WTC11 (cell line): ENCODE measurements around the gene SNHG17. TPM values are rescaled to one million over a fixed set of nuclear protein-coding genes. Genes with fewer than 3 reads are reported as not detected.

Source experiments
- ATAC-seq: fragments of 200-7000 bp; cut with Tn5 transposase; 2 replicates; pipeline ENCODE4 v1.10.0; 2021; ENCODE audit warnings: mild to moderate bottlenecking, moderate library complexity
- CTCF ChIA-PET: fragments of 300-600 bp; sonication (Branson Sonifier 250); formaldehyde crosslinking; loops from one replicate; lab custom pipeline; 2021; ENCODE audit warnings: antibody characterized with exemption; lab: Charles Lee
- POLR2A ChIA-PET: fragments of 350-600 bp; sonication (Branson Sonifier 250); formaldehyde crosslinking; loops from one replicate; lab custom pipeline; 2021; ENCODE audit warnings: antibody characterized with exemption; lab: Charles Lee
- DNase-seq: peaks from one replicate; pipeline ENCODE4 v3.0.0; 2021; ENCODE audit warnings: low spot score
- H3K27ac Mint-ChIP-seq: 2 replicates; pipeline ENCODE4 v1.8.0; 2021; ENCODE audit warnings: mixed read lengths
- H3K27me3 Mint-ChIP-seq: 2 replicates; pipeline ENCODE4 v1.8.0; 2021; ENCODE audit warnings: low read depth, mild to moderate bottlenecking, moderate library complexity, mixed read lengths
- H3K36me3 Mint-ChIP-seq: 2 replicates; pipeline ENCODE4 v1.8.0; 2021; ENCODE audit warnings: mixed read lengths
- H3K4me1 Mint-ChIP-seq: 2 replicates; pipeline ENCODE4 v1.8.0; 2022; ENCODE audit warnings: mixed read lengths
- H3K4me3 Mint-ChIP-seq: 2 replicates; pipeline ENCODE4 v1.8.0; 2021; ENCODE audit warnings: mild to moderate bottlenecking, moderate library complexity, mixed read lengths
- H3K9me3 Mint-ChIP-seq: 2 replicates; pipeline ENCODE4 v1.8.0; 2021; ENCODE audit warnings: mixed read lengths
- CBFB ChIP-seq: sonication (generic); formaldehyde crosslinking; IDR thresholded peaks from 2 replicates; pipeline ENCODE4 v1.8.1; 2022; ENCODE audit warnings: mild to moderate bottlenecking, low read depth, missing genetic modification reagents
- CREB1 ChIP-seq: sonication (generic); formaldehyde crosslinking; IDR thresholded peaks from 2 replicates; pipeline ENCODE4 v1.8.0; 2023; ENCODE audit warnings: mild to moderate bottlenecking, missing genetic modification reagents
- CREM ChIP-seq: sonication (generic); formaldehyde crosslinking; IDR thresholded peaks from 2 replicates; pipeline ENCODE4 v1.8.1; 2022; ENCODE audit warnings: mild to moderate bottlenecking, missing genetic modification reagents, moderate library complexity
- ELF4 ChIP-seq: sonication (generic); formaldehyde crosslinking; IDR thresholded peaks from 2 replicates; pipeline ENCODE4 v1.8.1; 2022; ENCODE audit warnings: low read depth, mild to moderate bottlenecking, moderate library complexity, missing genetic modification reagents
- EMX1 ChIP-seq: fragments of 250-450 bp; sonication (Bioruptor Pico); IDR thresholded peaks from 2 replicates; pipeline ENCODE4 v1.8.0; 2021; ENCODE audit warnings: mild to moderate bottlenecking
- FOXK1 ChIP-seq: sonication (generic); formaldehyde crosslinking; IDR thresholded peaks from 2 replicates; pipeline ENCODE4 v1.8.0; 2022; ENCODE audit warnings: mild to moderate bottlenecking, moderate library complexity, missing genetic modification reagents
- GABPB1 ChIP-seq: sonication (generic); formaldehyde crosslinking; IDR thresholded peaks from 2 replicates; pipeline ENCODE4 v1.8.1; 2023; ENCODE audit warnings: mild to moderate bottlenecking, missing genetic modification reagents
- GRHL2 ChIP-seq: fragments of 250-450 bp; sonication (Bioruptor Pico); IDR thresholded peaks from 2 replicates; pipeline ENCODE4 v1.8.0; 2022; ENCODE audit warnings: mild to moderate bottlenecking, moderate library complexity; ENCODE audit not compliant: insufficient replicate concordance, severe bottlenecking
- HMGA2 ChIP-seq: fragments of 250-450 bp; sonication (Bioruptor Pico); IDR thresholded peaks from 2 replicates; pipeline ENCODE4 v1.4.0; 2021; ENCODE audit warnings: mild to moderate bottlenecking, moderate library complexity
- NFATC4 ChIP-seq: fragments of 250-450 bp; sonication (Bioruptor Pico); IDR thresholded peaks from 2 replicates; pipeline ENCODE4 v1.9.0; 2021; ENCODE audit warnings: mild to moderate bottlenecking
- NR2C2 ChIP-seq: sonication (generic); formaldehyde crosslinking; IDR thresholded peaks from 2 replicates; pipeline ENCODE4 v1.8.0; 2022; ENCODE audit warnings: mild to moderate bottlenecking, missing genetic modification reagents
- OVOL2 ChIP-seq: fragments of 250-450 bp; sonication (Bioruptor Pico); IDR thresholded peaks from 2 replicates; pipeline ENCODE4 v1.9.0; 2021; ENCODE audit warnings: mild to moderate bottlenecking, borderline replicate concordance
- ZNF121 ChIP-seq: sonication (generic); formaldehyde crosslinking; IDR thresholded peaks from 2 replicates; pipeline ENCODE4 v1.8.0; 2023; ENCODE audit warnings: missing genetic modification reagents
- ZNF263 ChIP-seq: sonication (generic); formaldehyde crosslinking; IDR thresholded peaks from 2 replicates; pipeline ENCODE4 v1.8.1; 2022; ENCODE audit warnings: low read depth, mild to moderate bottlenecking, moderate library complexity, missing genetic modification reagents
- ZNF416 ChIP-seq: fragments of 250-450 bp; sonication (Bioruptor Pico); IDR thresholded peaks from 2 replicates; pipeline ENCODE4 v1.9.0; 2021; ENCODE audit warnings: mild to moderate bottlenecking, inconsistent platforms
- ZNF423 ChIP-seq: fragments of 250-450 bp; sonication (Bioruptor Pico); IDR thresholded peaks from 2 replicates; pipeline ENCODE4 v2.1.2; 2022; ENCODE audit warnings: mild to moderate bottlenecking, moderate library complexity
- ZNF671 ChIP-seq: fragments of 250-450 bp; sonication (Bioruptor Pico); IDR thresholded peaks from 2 replicates; pipeline ENCODE4 v1.8.0; 2021; ENCODE audit warnings: mild to moderate bottlenecking
- total RNA-seq: library from RNA; stranded (reverse); gene quantifications from 3 replicates; pipeline ENCODE4 v1.2.3, GENCODE V29; 2021
- TF ChIP-seq, protein P1 (sequence below): sonication (generic); formaldehyde crosslinking; IDR thresholded peaks from 2 replicates; pipeline ENCODE4 v1.8.0; 2022; ENCODE audit warnings: mild to moderate bottlenecking, missing genetic modification reagents
- TF ChIP-seq, protein P2 (sequence below): sonication (generic); formaldehyde crosslinking; IDR thresholded peaks from 2 replicates; pipeline ENCODE4 v1.8.0; 2023; ENCODE audit warnings: mild to moderate bottlenecking, missing genetic modification reagents
- TF ChIP-seq, protein P3 (sequence below): sonication (generic); formaldehyde crosslinking; IDR thresholded peaks from 2 replicates; pipeline ENCODE4 v1.8.1; 2022; ENCODE audit warnings: mild to moderate bottlenecking, missing genetic modification reagents, moderate library complexity, borderline replicate concordance
- TF ChIP-seq, protein P4 (sequence below): fragments of 200-600 bp; IDR thresholded peaks from 2 replicates; pipeline ENCODE4 v1.8.0; 2022; ENCODE audit warnings: antibody characterized with exemption
- TF ChIP-seq, protein P5 (sequence below): sonication (generic); formaldehyde crosslinking; IDR thresholded peaks from 2 replicates; pipeline ENCODE4 v1.8.0; 2023; ENCODE audit warnings: missing genetic modification reagents
- TF ChIP-seq, protein P6 (sequence below): sonication (generic); formaldehyde crosslinking; IDR thresholded peaks from 2 replicates; pipeline ENCODE4 v1.8.1; 2023; ENCODE audit warnings: mild to moderate bottlenecking, missing genetic modification reagents, moderate library complexity
- TF ChIP-seq, protein P7 (sequence below): sonication (generic); formaldehyde crosslinking; IDR thresholded peaks from 2 replicates; pipeline ENCODE4 v1.8.1; 2023; ENCODE audit warnings: mild to moderate bottlenecking, missing genetic modification reagents, moderate library complexity

SNHG17 gene
- total RNA-seq, 1 experiment from 2014 or later: 71.6 TPM

DNA sequence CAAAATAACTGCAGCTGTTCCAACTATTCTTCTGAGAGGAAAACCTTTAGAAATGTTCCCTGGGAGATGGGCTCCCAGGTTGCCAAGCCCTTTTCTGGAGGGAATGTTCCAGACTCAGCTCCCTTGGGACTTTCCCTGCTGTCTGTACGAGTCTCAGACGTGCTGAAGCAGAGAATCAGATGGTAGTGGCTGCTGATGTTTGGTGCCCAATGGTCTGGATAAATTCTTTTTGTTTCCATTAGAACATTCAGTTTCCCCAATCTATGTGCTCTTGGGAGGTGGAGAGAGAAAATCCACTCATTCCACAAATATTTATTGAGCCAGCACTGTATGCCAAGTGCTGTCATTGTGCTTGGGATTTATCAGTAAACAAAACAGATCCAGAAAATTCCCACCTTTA, 40.0 kb downstream of the SNHG17 start:
- Mint-ChIP-seq H3K9me3 (peaks cover 7% of the 10 kb centered on the region), H3K27ac (no peak overlapping the region), H3K4me1 (no peaks in the 10 kb centered on the region), H3K4me3 (no peak overlapping the region), H3K27me3 (no peaks in the 10 kb centered on the region)
- ATAC-seq: no peak
- no peak for TF ChIP-seq ZNF671 (CRISPR knock-in tag)
- no peak for TF ChIP-seq ZNF121 (CRISPR knock-in tag)
- no peak for TF ChIP-seq ELF4 (CRISPR knock-in tag)
- no peak for TF ChIP-seq CREB1 (CRISPR knock-in tag)
- TF ChIP-seq, protein P1, sequence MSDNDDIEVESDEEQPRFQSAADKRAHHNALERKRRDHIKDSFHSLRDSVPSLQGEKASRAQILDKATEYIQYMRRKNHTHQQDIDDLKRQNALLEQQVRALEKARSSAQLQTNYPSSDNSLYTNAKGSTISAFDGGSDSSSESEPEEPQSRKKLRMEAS (CRISPR knock-in tag): no peak
- TF ChIP-seq, protein P2, sequence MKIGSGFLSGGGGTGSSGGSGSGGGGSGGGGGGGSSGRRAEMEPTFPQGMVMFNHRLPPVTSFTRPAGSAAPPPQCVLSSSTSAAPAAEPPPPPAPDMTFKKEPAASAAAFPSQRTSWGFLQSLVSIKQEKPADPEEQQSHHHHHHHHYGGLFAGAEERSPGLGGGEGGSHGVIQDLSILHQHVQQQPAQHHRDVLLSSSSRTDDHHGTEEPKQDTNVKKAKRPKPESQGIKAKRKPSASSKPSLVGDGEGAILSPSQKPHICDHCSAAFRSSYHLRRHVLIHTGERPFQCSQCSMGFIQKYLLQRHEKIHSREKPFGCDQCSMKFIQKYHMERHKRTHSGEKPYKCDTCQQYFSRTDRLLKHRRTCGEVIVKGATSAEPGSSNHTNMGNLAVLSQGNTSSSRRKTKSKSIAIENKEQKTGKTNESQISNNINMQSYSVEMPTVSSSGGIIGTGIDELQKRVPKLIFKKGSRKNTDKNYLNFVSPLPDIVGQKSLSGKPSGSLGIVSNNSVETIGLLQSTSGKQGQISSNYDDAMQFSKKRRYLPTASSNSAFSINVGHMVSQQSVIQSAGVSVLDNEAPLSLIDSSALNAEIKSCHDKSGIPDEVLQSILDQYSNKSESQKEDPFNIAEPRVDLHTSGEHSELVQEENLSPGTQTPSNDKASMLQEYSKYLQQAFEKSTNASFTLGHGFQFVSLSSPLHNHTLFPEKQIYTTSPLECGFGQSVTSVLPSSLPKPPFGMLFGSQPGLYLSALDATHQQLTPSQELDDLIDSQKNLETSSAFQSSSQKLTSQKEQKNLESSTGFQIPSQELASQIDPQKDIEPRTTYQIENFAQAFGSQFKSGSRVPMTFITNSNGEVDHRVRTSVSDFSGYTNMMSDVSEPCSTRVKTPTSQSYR (CRISPR knock-in tag): no peak
- no peak for TF ChIP-seq NR2C2
- no peak for TF ChIP-seq ZNF263
- TF ChIP-seq, protein P3, sequence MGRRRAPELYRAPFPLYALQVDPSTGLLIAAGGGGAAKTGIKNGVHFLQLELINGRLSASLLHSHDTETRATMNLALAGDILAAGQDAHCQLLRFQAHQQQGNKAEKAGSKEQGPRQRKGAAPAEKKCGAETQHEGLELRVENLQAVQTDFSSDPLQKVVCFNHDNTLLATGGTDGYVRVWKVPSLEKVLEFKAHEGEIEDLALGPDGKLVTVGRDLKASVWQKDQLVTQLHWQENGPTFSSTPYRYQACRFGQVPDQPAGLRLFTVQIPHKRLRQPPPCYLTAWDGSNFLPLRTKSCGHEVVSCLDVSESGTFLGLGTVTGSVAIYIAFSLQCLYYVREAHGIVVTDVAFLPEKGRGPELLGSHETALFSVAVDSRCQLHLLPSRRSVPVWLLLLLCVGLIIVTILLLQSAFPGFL (CRISPR knock-in tag): no peak
- TF ChIP-seq GABPB1 (CRISPR knock-in tag): no peak
- TF ChIP-seq, protein P4, sequence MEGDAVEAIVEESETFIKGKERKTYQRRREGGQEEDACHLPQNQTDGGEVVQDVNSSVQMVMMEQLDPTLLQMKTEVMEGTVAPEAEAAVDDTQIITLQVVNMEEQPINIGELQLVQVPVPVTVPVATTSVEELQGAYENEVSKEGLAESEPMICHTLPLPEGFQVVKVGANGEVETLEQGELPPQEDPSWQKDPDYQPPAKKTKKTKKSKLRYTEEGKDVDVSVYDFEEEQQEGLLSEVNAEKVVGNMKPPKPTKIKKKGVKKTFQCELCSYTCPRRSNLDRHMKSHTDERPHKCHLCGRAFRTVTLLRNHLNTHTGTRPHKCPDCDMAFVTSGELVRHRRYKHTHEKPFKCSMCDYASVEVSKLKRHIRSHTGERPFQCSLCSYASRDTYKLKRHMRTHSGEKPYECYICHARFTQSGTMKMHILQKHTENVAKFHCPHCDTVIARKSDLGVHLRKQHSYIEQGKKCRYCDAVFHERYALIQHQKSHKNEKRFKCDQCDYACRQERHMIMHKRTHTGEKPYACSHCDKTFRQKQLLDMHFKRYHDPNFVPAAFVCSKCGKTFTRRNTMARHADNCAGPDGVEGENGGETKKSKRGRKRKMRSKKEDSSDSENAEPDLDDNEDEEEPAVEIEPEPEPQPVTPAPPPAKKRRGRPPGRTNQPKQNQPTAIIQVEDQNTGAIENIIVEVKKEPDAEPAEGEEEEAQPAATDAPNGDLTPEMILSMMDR: no peak
- TF ChIP-seq, protein P5, sequence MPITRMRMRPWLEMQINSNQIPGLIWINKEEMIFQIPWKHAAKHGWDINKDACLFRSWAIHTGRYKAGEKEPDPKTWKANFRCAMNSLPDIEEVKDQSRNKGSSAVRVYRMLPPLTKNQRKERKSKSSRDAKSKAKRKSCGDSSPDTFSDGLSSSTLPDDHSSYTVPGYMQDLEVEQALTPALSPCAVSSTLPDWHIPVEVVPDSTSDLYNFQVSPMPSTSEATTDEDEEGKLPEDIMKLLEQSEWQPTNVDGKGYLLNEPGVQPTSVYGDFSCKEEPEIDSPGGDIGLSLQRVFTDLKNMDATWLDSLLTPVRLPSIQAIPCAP (CRISPR knock-in tag): no peak
- no peak for TF ChIP-seq NFATC4
- TF ChIP-seq ZNF423 (CRISPR knock-in tag): no peak
- TF ChIP-seq EMX1 (CRISPR knock-in tag): no peak
- TF ChIP-seq, all 79 proteins: peak for 0
- CTCF ChIA-PET: interaction anchor here (1.1 to 1.5 kb wide), 3 partner anchors 13 to 57 kb away, joined by 3 to 5 read pairs (median 5); no protein-coding TSS in a partner anchor
- DNase-seq: no peak
- no peaks in the 10 kb centered on the region for H3K36me3 Mint-ChIP-seq
- POLR2A ChIA-PET: no interaction called here

DNA sequence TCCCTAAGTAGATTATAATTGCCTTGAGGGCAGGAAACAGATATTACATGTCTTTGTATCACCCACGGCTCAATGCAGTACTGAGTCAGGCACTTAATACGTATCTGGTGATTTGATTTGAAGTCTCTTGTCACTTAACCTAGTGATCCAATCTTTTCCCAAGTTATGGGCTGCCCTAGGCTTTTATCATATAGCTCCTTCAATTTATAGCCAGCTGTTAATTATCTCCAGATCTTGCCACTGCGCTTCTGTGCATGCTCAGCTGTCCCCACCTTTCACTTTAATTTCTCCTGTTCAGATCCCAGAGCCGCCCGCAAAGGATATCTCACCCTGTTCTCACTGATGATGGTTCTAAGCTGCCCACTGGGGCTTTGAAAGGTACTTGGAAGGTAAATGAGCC, 41.9 kb downstream of the SNHG17 start:
- H3K27me3 Mint-ChIP-seq: no peaks in the 10 kb centered on the region
- CTCF ChIA-PET: interaction anchor here (1.4 to 1.7 kb wide), 3 partner anchors 15 to 69 kb away, joined by 4 to 6 read pairs (median 5); no protein-coding TSS in a partner anchor
- no peak for DNase-seq
- TF ChIP-seq CBFB (CRISPR knock-in tag) (no peak), NFATC4 (no peak), EMX1 (CRISPR knock-in tag) (no peak), FOXK1 (CRISPR knock-in tag) (no peak), OVOL2 (no peak), GRHL2 (CRISPR knock-in tag) (no peak), ZNF416 (no peak), CREM (no peak), HMGA2 (CRISPR knock-in tag) (no peak)
- TF ChIP-seq, protein P6, sequence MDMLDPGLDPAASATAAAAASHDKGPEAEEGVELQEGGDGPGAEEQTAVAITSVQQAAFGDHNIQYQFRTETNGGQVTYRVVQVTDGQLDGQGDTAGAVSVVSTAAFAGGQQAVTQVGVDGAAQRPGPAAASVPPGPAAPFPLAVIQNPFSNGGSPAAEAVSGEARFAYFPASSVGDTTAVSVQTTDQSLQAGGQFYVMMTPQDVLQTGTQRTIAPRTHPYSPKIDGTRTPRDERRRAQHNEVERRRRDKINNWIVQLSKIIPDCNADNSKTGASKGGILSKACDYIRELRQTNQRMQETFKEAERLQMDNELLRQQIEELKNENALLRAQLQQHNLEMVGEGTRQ (CRISPR knock-in tag): no peak
- TF ChIP-seq, protein P5 (CRISPR knock-in tag): no peak
- TF ChIP-seq, protein P3 (CRISPR knock-in tag): no peak
- TF ChIP-seq, protein P7, sequence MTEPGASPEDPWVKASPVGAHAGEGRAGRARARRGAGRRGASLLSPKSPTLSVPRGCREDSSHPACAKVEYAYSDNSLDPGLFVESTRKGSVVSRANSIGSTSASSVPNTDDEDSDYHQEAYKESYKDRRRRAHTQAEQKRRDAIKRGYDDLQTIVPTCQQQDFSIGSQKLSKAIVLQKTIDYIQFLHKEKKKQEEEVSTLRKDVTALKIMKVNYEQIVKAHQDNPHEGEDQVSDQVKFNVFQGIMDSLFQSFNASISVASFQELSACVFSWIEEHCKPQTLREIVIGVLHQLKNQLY (CRISPR knock-in tag): no peak

More for the DNA sequence above, 41.9 kb downstream of the SNHG17 start:
- no peak overlapping the region for H3K4me3 Mint-ChIP-seq
- no peaks in the 10 kb centered on the region for H3K36me3 Mint-ChIP-seq
- no peak overlapping the region for H3K27ac Mint-ChIP-seq
- POLR2A ChIA-PET: no interaction called here
- no peaks in the 10 kb centered on the region for H3K4me1 Mint-ChIP-seq
- ATAC-seq: no peak
- H3K9me3 Mint-ChIP-seq: peaks cover 10% of the 10 kb centered on the region
